ENCODE data around the gene CACNG7. TPM values are rescaled to one million over a fixed set of nuclear protein-coding genes. Genes with fewer than 3 reads are reported as not detected.

CACNG7 gene
- total RNA-seq (2014; rRNA removed; shearing (Covaris generic)) (not detected in 2 replicates), total RNA-seq (2022) (not detected in 2 replicates), Bru-seq, nascent RNA (not detected), BruChase-seq, experiment 1, labeled RNA remaining after a 6-hour chase (not detected), BruChase-seq, experiment 2, labeled RNA remaining after a 2-hour chase (not detected)
- long read RNA-seq, result 0 reads

DNA sequence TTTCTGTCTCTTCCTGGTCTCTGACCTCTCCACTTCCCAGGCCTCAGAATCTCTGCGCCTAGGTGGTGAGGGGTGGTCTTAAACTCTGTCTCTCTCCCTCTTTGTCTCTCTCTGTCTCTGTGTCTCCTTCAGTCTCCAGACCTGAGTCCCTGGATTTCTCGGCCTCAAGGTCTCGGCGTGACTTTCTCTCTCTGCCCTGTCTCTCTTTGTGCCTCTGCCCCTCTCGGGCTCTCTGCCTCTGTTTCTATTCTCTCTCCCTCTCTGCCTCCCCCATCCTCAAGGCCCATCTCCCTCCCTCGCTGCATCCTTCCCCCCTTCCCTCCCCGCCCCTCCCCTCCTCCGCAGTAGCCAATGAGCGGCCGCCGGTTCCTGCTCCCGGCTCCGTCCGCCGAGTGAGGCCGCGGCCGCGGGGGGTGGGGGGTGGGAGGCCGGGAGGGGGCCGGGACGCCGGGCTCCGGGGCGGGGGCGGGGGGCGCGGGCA lies at the start of gene CACNG7:
CACNG7 (plus strand) TSS at position 344 of the 481 bp plus-strand sequence. CDS start 3,554 bp downstream, outside the sequence.
- Histone ChIP-seq H3K4me3 (ENCODE audit: low read depth, low read length, poor library complexity, severe bottlenecking) (no peak within 1 kb of the TSS), H3K79me2 (ENCODE audit: insufficient read depth, low read depth, low read length) (no peaks in the 10 kb centered on the region), H3K4me1 (ENCODE audit: insufficient read depth, low read length, poor library complexity, severe bottlenecking) (no peaks in the 10 kb centered on the region), H4K20me1 (ENCODE audit: insufficient read depth, low read length) (no peaks in the 10 kb centered on the region), H3K9me3 (ENCODE audit: low read length) (no peaks in the 10 kb centered on the region), H3K9me2 (ENCODE audit: insufficient read depth, low read length) (no peaks in the 10 kb centered on the region), H3K27ac (ENCODE audit: low read depth, low read length, poor library complexity, severe bottlenecking) (no peak within 1 kb of the TSS), H3K4me2 (ENCODE audit: low read length) (no peak within 1 kb of the TSS), H2AFZ (ENCODE audit: low read length) (no peak within 1 kb of the TSS), H3K36me3 (ENCODE audit: insufficient read depth, low read length) (no peaks in the 10 kb centered on the region)
- ChIA-PET CTCF (ENCODE audit: unreplicated experiment) (no interaction called here), POLR2A (no interaction called here)
- DNase-seq (ENCODE audit: low spot score), result no peak
- BruUV-seq (replicated peaks), result no TSS peak
- TF ChIP-seq EZH2phosphoT487 (IDR thresholded peaks at IDR 0.05; ENCODE audit: borderline replicate concordance, low read depth, low read length) (no peak), CTCF (conservative IDR thresholded peaks at IDR 0.05; ENCODE audit: low read length) (no peak)
- intact Hi-C loops (cut with micrococcal nuclease; ENCODE audit: unreplicated experiment), result loop anchor here (5.0 kb wide), 1 partner anchor 113 kb away; no protein-coding TSS in a partner anchor

- H3K79me2 ChIP-seq (ENCODE audit: insufficient read depth, low read depth, low read length), result no peaks in the 10 kb centered on the region
- no TSS peak for BruUV-seq (replicated peaks)
- peaks cover 22% of the 10 kb centered on the region for H3K4me1 ChIP-seq (ENCODE audit: insufficient read depth, low read length, poor library complexity, severe bottlenecking)
- no peaks in the 10 kb centered on the region for H4K20me1 ChIP-seq (ENCODE audit: insufficient read depth, low read length)
- H3K4me3 ChIP-seq (ENCODE audit: low read depth, low read length, poor library complexity, severe bottlenecking), result no peak overlapping the region
- no peak overlapping the region for H3K4me2 ChIP-seq (ENCODE audit: low read length)
- H3K9me3 ChIP-seq (ENCODE audit: low read length), result no peaks in the 10 kb centered on the region
- CTCF ChIA-PET (ENCODE audit: unreplicated experiment), result no interaction called here
- intact Hi-C loops (cut with micrococcal nuclease; ENCODE audit: unreplicated experiment), result no loop called here
- no peaks in the 10 kb centered on the region for H3K36me3 ChIP-seq (ENCODE audit: insufficient read depth, low read length)
- TF ChIP-seq EZH2phosphoT487 (IDR thresholded peaks at IDR 0.05; ENCODE audit: borderline replicate concordance, low read depth, low read length), result no peak
- TF ChIP-seq CTCF (conservative IDR thresholded peaks at IDR 0.05; ENCODE audit: low read length), result no peak
- H3K27ac ChIP-seq (ENCODE audit: low read depth, low read length, poor library complexity, severe bottlenecking), result no peak overlapping the region
- no peaks in the 10 kb centered on the region for H3K9me2 ChIP-seq (ENCODE audit: insufficient read depth, low read length)
- POLR2A ChIA-PET, result no interaction called here
- no peak overlapping the region for H2AFZ ChIP-seq (ENCODE audit: low read length)
- no peak for DNase-seq (ENCODE audit: low spot score)
Observed at GRCh38 chr19:53864308-53864836, 44.7 kb upstream of the CACNG7 start.

- Histone ChIP-seq H3K79me2 (ENCODE audit: insufficient read depth, low read depth, low read length) (no peaks in the 10 kb centered on the region), H3K27ac (ENCODE audit: low read depth, low read length, poor library complexity, severe bottlenecking) (no peak overlapping the region), H3K9me2 (ENCODE audit: insufficient read depth, low read length) (no peaks in the 10 kb centered on the region), H4K20me1 (ENCODE audit: insufficient read depth, low read length) (no peaks in the 10 kb centered on the region), H3K4me3 (ENCODE audit: low read depth, low read length, poor library complexity, severe bottlenecking) (no peak overlapping the region), H3K9me3 (ENCODE audit: low read length) (no peaks in the 10 kb centered on the region), H2AFZ (ENCODE audit: low read length) (no peak overlapping the region), H3K4me2 (ENCODE audit: low read length) (no peak overlapping the region), H3K4me1 (ENCODE audit: insufficient read depth, low read length, poor library complexity, severe bottlenecking) (peaks cover 22% of the 10 kb centered on the region), H3K36me3 (ENCODE audit: insufficient read depth, low read length) (no peaks in the 10 kb centered on the region)
- intact Hi-C loops (cut with micrococcal nuclease; ENCODE audit: unreplicated experiment), result no loop called here
- POLR2A ChIA-PET, result no interaction called here
- TF ChIP-seq CTCF (conservative IDR thresholded peaks at IDR 0.05; ENCODE audit: low read length) (no peak), EZH2phosphoT487 (IDR thresholded peaks at IDR 0.05; ENCODE audit: borderline replicate concordance, low read depth, low read length) (no peak)
- CTCF ChIA-PET (ENCODE audit: unreplicated experiment), result no interaction called here
- no peak for DNase-seq (ENCODE audit: low spot score)
- no TSS peak for BruUV-seq (replicated peaks)
Observed at GRCh38 chr19:53865523-53865917, 43.6 kb upstream of the CACNG7 start.

Measured in OCI-LY7 (cell line).